ENCODE data around the gene RNF215. TPM values are rescaled to one million over a fixed set of nuclear protein-coding genes. Genes with fewer than 3 reads are reported as not detected.
A peak's percentile ranks its signal among the peaks of the same experiment; 100 is the strongest.

RNF215 gene
- total RNA-seq, 1 experiment from 2014 or later, result 48.8 TPM

DNA sequence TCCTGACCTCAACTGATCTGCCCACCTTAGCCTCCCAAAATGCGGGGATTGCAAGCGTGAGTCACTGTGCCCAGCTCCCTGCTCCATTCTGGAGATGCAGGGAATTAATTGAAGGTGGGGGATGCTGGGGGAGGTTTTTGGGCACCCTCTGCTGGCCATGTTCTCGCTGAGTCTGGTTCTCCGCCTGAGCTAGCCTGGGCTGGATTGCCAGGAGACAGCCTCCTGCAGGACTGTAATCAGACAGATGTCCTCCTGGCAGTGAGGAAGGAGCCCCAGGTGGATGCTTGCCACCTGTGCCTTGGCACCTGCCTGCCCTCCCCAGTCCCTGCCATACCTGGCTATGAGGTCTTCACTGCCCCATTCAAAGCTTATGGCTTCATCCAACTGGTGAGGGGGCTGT, 43.7 kb upstream of the RNF215 start:
- peaks cover 20% of the 10 kb centered on the region for H3K4me1 Mint-ChIP-seq (ENCODE audit: low read depth, unreplicated experiment)
- no peak for DNase-seq
- no peak overlapping the region for H3K27ac Mint-ChIP-seq (ENCODE audit: unreplicated experiment)
- no TSS peak for BruUV-seq (replicated peaks)
- peaks cover 21% of the 10 kb centered on the region for H3K36me3 Mint-ChIP-seq (ENCODE audit: insufficient read depth, unreplicated experiment)
- intact Hi-C loops (cut with micrococcal nuclease; ENCODE audit: unreplicated experiment), result no loop called here
- H3K4me3 Mint-ChIP-seq (ENCODE audit: low read depth, unreplicated experiment), result no peak overlapping the region
- peaks cover 3% of the 10 kb centered on the region for H3K9me3 Mint-ChIP-seq (ENCODE audit: low read depth, unreplicated experiment)
- H3K27me3 Mint-ChIP-seq (ENCODE audit: unreplicated experiment), result no peaks in the 10 kb centered on the region
- TF ChIP-seq, protein P1, sequence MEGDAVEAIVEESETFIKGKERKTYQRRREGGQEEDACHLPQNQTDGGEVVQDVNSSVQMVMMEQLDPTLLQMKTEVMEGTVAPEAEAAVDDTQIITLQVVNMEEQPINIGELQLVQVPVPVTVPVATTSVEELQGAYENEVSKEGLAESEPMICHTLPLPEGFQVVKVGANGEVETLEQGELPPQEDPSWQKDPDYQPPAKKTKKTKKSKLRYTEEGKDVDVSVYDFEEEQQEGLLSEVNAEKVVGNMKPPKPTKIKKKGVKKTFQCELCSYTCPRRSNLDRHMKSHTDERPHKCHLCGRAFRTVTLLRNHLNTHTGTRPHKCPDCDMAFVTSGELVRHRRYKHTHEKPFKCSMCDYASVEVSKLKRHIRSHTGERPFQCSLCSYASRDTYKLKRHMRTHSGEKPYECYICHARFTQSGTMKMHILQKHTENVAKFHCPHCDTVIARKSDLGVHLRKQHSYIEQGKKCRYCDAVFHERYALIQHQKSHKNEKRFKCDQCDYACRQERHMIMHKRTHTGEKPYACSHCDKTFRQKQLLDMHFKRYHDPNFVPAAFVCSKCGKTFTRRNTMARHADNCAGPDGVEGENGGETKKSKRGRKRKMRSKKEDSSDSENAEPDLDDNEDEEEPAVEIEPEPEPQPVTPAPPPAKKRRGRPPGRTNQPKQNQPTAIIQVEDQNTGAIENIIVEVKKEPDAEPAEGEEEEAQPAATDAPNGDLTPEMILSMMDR (IDR thresholded peaks at IDR 0.05; ENCODE audit: unreplicated experiment), result no peak
- CTCF ChIA-PET, result interaction anchor here (1.1 kb wide), 1 partner anchor 40 kb away, joined by 4 read pairs; no protein-coding TSS in a partner anchor

DNA sequence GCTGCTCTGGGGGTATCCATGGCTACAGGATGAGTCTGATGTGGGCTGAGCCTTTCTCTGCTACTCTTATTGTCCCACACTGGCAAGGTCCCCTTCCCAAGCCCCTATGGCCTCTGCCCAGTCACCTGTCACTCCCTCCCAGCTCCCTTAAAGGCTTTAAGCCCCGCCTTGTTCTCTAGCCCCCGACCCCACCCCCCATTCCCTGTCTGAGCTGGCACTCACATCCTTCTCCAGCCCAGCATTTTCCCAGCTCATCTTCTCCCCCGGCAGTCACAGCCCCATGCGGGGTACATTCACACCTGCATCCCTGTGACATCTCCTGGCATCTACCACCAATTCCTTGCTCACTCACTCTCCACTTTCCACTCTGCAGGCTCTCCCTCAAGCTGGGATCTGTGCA, 42.7 kb upstream of the RNF215 start:
- H3K36me3 Mint-ChIP-seq (ENCODE audit: insufficient read depth, unreplicated experiment), result peaks cover 31% of the 10 kb centered on the region
- no peaks in the 10 kb centered on the region for H3K9me3 Mint-ChIP-seq (ENCODE audit: low read depth, unreplicated experiment)
- H3K27me3 Mint-ChIP-seq (ENCODE audit: unreplicated experiment), result no peaks in the 10 kb centered on the region
- TF ChIP-seq, protein P1 (IDR thresholded peaks at IDR 0.05; ENCODE audit: unreplicated experiment), result no peak
- no TSS peak for BruUV-seq (replicated peaks)
- intact Hi-C loops (cut with micrococcal nuclease; ENCODE audit: unreplicated experiment), result no loop called here
- no peak overlapping the region for H3K4me3 Mint-ChIP-seq (ENCODE audit: low read depth, unreplicated experiment)
- CTCF ChIA-PET, result no interaction called here
- DNase-seq, result no peak
- H3K4me1 Mint-ChIP-seq (ENCODE audit: low read depth, unreplicated experiment), result peaks cover 19% of the 10 kb centered on the region
- H3K27ac Mint-ChIP-seq (ENCODE audit: unreplicated experiment), result no peak overlapping the region

DNA sequence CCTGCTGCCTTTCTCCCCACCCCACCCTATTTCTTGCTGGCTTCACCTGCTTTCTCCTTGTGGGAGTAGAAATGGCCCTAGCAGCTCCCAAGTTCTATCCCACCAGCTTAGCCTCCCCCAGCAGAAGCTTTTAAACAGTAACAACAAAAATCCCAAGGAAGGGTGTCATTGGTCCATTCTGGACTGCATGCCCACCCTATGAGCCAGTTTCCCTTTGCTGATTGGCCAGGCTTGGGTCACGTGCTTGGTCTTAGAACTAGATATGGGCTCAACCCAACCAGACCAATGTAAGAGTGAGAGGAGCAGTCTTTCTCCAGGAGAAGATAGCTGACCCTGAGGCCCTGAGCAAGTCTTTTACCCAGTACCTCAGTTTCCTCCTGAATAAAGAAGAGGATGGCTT, 40.7 kb upstream of the RNF215 start:
- intact Hi-C loops (cut with micrococcal nuclease; ENCODE audit: unreplicated experiment), result no loop called here
- Mint-ChIP-seq H3K4me1 (ENCODE audit: low read depth, unreplicated experiment) (peaks cover 23% of the 10 kb centered on the region), H3K36me3 (ENCODE audit: insufficient read depth, unreplicated experiment) (peaks cover 51% of the 10 kb centered on the region), H3K27me3 (ENCODE audit: unreplicated experiment) (no peaks in the 10 kb centered on the region), H3K9me3 (ENCODE audit: low read depth, unreplicated experiment) (no peaks in the 10 kb centered on the region), H3K4me3 (ENCODE audit: low read depth, unreplicated experiment) (no peak overlapping the region), H3K27ac (ENCODE audit: unreplicated experiment) (peak overlapping the region; percentile 5)
- BruUV-seq (replicated peaks), result no TSS peak
- CTCF ChIA-PET, result no interaction called here
- TF ChIP-seq, protein P1 (IDR thresholded peaks at IDR 0.05; ENCODE audit: unreplicated experiment), result no peak
- no peak for DNase-seq

DNA sequence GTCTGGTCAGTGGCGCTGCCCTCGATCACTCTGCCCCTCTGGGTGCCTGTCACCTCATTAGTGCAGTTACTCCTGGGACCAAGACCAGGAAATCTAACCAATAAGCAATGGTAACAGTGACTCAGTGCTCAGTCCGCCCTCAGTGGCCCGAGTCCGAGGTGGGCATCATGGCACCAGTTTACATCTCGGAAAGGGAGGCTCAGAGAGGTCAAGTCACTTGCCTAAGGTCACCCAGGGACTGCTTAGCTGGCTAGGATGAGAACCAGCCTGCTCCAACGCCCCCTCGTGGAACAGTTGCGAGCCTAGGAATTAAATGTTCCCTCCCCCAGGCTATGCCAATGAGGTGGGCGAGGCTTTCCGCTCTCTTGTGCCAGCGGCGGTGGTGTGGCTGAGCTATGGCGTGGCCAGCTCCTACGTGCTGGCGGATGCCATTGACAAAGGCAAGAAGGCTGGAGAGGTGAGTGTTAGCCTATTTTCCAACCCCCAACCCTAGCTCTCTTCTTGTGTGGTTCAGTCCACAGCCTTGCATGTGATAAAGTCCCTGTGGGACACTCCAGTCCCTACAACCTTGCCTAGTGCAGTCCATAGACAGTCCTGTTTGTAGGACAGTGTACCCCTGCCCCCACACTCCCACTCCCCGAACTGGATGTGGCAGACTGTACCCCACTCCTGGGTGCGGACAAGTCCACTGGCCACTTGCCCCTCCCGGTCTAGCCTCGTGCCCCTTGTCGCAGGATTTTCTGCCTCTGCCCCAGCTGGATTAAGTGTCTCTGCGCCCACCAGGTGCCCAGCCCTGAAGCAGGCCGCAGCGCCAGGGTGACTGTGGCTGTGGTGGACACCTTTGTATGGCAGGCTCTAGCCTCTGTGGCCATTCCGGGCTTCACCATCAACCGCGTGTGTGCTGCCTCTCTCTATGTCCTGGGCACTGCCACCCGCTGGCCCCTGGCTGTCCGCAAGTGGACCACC, 39.5 kb upstream of the RNF215 start:
- no TSS peak for BruUV-seq (replicated peaks)
- Mint-ChIP-seq H3K9me3 (ENCODE audit: low read depth, unreplicated experiment) (no peaks in the 10 kb centered on the region), H3K27me3 (ENCODE audit: unreplicated experiment) (no peaks in the 10 kb centered on the region), H3K4me3 (ENCODE audit: low read depth, unreplicated experiment) (peak overlapping the region; percentile 95), H3K4me1 (ENCODE audit: low read depth, unreplicated experiment) (peaks cover 35% of the 10 kb centered on the region), H3K27ac (ENCODE audit: unreplicated experiment) (peak overlapping the region; percentile 87), H3K36me3 (ENCODE audit: insufficient read depth, unreplicated experiment) (peaks cover 63% of the 10 kb centered on the region)
- TF ChIP-seq, protein P1 (IDR thresholded peaks at IDR 0.05; ENCODE audit: unreplicated experiment), result peak; percentile 71
- intact Hi-C loops (cut with micrococcal nuclease; ENCODE audit: unreplicated experiment), result no loop called here
- peak; percentile 89 for DNase-seq
- CTCF ChIA-PET, result interaction anchor here (0.7 to 1.6 kb wide), 8 partner anchors 24 to 873 kb away, joined by 3 to 8 read pairs (median 4); partner anchors contain the start of genes CASTOR1, RNF215, SEC14L2 and THOC5

All from Calu3 (cell line).